GM12874 (cell line): Measurements from ENCODE around the gene TLR2.

Experiments
- TF ChIP-seq, protein P1 (sequence below): IDR thresholded peaks from 2 replicates; pipeline ENCODE4 v1.5.1; 2011; ENCODE audit warnings: low read depth, mild to moderate bottlenecking, control low read depth, low read length, moderate library complexity; ENCODE audit not compliant: insufficient read depth

Gene TLR2

DNA sequence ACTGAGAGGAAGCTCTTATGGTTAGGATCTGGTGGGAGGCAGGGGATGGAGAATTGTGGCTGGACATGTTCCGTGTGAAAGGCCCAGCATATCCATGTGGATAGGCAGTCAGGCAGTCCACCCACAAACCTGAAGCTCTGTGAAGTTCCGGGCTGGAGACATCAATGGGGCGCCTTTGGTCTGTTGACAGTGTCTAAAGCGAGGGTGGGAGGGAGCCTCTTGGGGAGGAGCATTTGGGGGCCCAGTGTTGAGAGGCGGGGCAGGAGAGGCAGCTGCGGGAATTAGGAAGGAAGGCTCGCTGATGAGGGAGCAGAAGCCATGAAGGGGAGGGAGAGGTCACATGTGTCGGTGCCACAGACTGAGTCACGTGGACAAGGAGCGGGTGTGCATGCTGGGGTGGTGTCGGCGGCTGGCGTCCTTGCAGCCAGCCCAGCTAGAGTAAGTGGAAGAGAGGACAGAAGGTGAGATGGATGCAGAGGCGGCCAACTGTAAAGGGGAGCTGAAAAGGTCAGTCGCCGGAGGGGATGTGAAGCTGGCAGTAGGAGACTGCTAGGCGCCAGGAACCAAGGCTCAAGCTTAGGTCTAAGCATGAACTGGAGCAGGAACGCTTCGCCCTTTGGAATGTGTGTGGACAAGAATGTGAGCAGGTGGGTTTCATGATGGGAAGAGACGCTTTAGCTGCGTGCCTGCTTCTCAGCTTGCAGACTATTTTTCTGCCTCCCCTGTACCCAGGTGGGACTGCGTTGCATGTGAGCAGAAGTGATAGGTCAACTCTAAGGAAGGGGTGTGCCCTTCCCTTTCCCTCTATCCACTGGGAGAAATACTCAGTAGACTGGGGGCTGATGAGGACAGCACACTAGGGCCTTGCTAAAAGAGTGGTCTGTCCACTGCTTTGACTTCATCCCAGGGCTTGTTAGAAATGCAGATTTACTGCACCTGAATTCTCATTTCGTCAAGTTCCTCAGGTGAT is 44.0 kb upstream of the TLR2 start:
- TF ChIP-seq, protein P1, sequence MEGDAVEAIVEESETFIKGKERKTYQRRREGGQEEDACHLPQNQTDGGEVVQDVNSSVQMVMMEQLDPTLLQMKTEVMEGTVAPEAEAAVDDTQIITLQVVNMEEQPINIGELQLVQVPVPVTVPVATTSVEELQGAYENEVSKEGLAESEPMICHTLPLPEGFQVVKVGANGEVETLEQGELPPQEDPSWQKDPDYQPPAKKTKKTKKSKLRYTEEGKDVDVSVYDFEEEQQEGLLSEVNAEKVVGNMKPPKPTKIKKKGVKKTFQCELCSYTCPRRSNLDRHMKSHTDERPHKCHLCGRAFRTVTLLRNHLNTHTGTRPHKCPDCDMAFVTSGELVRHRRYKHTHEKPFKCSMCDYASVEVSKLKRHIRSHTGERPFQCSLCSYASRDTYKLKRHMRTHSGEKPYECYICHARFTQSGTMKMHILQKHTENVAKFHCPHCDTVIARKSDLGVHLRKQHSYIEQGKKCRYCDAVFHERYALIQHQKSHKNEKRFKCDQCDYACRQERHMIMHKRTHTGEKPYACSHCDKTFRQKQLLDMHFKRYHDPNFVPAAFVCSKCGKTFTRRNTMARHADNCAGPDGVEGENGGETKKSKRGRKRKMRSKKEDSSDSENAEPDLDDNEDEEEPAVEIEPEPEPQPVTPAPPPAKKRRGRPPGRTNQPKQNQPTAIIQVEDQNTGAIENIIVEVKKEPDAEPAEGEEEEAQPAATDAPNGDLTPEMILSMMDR, result no peak

DNA sequence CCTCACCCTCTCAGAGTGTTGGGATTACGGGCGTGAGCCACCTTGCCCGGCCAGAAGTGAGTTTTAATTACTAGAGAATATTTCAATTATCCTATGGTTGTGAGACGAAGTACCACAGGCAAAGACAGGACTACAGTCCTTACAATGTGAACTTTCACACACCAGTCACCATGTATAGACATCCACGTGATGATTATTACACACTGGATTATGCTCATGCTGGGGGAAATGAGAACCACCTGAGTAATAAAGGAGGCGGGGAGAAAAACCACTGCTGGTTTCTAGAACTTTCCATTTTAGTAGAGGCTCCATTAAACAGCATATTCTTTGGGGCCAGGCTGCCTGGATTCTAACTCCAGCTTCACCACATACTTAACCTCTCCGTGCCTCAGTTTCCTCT is 42.5 kb upstream of the TLR2 start:
- TF ChIP-seq, protein P1, result no peak

DNA sequence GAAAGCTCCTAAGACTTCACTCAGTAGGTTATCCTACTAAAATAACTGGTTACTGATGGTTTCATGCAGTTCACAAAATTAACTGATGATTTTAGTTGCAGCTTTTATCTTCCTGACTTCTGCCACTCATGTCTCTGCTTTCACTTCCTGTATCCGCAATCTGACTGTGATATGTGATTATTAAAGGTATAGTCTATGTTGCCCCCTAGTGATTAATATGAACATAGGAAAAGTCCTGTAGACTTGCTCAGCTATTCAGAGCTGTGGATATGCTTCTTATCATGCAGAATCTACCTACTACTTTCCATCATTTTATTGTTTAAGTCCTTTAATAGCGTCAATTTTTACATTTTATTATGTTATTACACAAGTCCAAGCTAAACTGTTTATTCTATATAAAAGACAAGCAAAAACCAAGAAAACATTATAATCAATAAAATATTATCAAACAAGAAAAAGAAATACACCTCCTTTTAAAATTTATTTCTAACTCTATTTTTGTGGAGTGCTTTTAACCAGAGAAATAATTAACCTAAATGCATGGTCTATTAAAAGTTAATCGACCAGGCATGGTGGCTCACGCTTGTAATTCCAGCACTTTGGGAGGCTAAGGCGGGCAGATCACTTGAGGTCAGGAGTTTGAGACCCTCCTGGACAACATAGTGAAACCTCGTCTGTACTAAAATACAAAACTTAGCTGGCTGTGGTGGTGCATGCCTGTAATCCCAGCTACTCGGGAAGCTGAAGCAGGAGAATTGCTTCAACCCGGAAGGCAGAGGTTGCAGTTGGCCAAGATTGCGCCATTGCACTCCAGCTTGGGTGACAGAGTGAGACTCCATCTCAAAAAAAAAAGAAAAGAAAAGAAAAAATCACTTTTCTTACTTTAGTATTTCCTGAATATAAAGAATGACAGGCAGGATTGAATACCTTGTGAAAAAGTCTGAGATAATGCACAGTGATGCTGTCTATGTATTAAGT is 40.4 kb upstream of the TLR2 start:
- TF ChIP-seq, protein P1, result peak; percentile 33; the same call in 1 of the 2 replicates

- TF ChIP-seq, protein P1, result peak; percentile 52
Observed at GRCh38 chr4:153645183-153645582, 38.9 kb upstream of the TLR2 start.

- TF ChIP-seq, protein P1, result no peak
Observed at GRCh38 chr4:153646261-153646660, 37.8 kb upstream of the TLR2 start.

- TF ChIP-seq, protein P1, result no peak
Observed at GRCh38 chr4:153646978-153647377, 37.1 kb upstream of the TLR2 start.

DNA sequence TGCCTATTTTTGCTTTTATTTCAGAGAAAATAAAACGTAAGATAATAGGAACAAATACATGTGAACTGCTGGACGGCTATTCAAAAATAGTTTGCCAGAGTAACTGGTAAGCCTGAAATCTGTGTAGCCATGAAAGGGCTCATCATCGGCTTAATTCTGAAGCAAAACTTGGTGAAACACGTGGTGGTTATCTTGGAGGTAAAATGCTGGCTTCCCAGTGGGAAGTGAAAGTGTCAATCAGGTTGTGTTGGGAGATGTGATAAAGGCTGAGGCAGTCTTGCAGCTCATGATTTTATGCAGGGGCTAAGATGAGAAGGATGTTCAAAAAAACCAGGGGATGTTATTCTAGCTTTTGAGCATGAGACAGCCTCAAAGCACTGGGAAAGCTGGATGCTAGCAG is 36.1 kb upstream of the TLR2 start:
- TF ChIP-seq, protein P1, result no peak
